Stimulated activated CD4-positive, alpha-beta T cell treated with anti-CD3 and anti-CD28 coated beads, Interleukin-4, amount 100 ng/mL, for 4 hours (primary cell): ENCODE measurements around the gene C10orf71.

Source experiments
- DNase-seq, 2 experiments: peaks; one replicate each; pipeline ENCODE4 v3.0.0-alpha.2; 2020

Gene C10orf71

DNA sequence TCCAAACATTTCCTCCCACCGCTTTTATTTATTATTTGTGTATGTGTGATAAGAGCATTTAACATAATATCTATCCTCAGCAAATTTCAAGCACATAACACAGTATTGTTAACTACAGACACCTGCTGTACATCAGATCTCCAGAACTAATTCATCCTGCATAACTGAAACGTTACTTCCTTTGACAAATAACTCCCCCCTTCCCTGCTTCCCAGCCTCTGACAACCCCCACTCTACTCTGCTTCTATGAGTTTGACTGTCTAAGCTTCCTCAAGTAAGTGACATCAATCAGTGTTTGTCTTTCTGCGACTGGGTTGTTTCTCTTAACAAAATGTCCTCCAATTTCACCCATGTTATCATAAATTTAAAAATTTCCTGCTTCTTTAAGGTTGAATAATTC is 22.1 kb downstream of the C10orf71 start:
- no peak for DNase-seq

GRCh38 chr10:49322371-49323170 is 23.6 kb downstream of the C10orf71 start:
- DNase-seq, result no peak

- no peak for DNase-seq
Measured at GRCh38 chr10:49323171-49323895, 24.4 kb downstream of the C10orf71 start.

DNA sequence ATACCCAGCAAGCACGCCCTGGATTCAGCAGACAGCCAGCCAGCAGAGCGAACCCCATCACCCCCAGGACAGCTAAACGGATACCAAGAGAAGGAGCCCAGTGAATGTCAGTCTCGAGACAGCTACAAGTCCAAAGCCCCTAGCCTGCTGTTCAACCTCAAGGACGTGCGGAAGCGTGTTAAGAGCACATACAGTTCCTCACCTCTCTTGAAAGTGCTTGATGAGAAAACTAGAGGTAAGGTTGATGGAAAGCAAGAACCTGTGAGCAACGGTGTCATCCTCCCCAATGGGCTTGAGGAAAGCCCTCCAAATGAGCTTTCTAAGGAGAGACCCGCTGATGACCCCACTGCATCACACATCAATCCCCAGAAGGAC is 24.9 kb downstream of the C10orf71 start:
- DNase-seq, result no peak

- no peak for DNase-seq
Measured at GRCh38 chr10:49324711-49325110, 25.7 kb downstream of the C10orf71 start.

GRCh38 chr10:49325131-49325915 is 26.4 kb downstream of the C10orf71 start:
- no peak for DNase-seq

DNA sequence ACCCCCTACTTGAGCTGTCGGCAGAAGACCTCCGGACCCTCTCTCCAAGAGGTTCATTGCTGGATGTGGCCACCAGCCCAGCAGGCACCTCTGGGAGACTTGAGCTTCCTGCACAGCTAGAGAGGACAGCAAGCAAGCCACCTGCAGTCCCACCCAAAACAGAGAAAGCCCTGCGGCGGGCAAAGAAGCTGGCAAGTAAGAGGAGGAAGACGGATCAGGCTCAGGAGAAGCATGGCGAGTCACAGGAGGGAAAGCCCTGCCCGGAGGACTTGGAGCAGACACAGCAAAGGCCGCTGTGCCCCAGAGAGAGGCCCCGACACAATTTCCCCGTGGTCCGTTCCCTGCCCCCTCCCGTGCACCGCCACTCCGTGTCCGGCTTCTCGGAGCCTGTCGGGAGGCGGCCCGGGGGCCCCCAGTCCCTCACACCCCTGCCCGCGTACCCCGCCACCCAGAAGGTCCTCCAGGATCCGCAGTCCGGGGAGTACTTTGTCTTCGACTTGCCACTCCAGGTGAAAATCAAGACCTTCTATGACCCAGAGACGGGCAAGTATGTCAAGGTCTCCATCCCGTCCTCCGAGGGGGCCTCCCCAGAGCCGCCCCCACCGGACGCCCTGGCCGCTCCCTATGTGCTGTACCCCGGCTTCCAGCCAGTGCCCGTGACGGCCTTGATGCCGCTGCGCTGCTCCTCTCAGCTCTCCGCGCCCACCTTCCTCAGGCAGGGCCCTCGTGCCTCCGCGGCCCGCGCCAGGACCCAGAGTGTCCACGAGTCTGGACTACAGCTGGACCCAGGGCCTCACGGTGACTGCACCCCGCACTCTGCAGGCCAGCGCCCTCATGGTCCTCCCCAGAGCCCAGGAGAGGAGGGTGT is 27.2 kb downstream of the C10orf71 start:
- DNase-seq, result no peak

- no peak for DNase-seq
Measured at GRCh38 chr10:49327036-49327813, 28.3 kb downstream of the C10orf71 start.

GRCh38 chr10:49328401-49329145 is 29.6 kb downstream of the C10orf71 start:
- no peak for DNase-seq

- no peak for DNase-seq
Measured at GRCh38 chr10:49329146-49329505, 30.2 kb downstream of the C10orf71 start.

- no peak for DNase-seq
Measured at GRCh38 chr10:49330127-49330665, 31.2 kb downstream of the C10orf71 start.

DNA sequence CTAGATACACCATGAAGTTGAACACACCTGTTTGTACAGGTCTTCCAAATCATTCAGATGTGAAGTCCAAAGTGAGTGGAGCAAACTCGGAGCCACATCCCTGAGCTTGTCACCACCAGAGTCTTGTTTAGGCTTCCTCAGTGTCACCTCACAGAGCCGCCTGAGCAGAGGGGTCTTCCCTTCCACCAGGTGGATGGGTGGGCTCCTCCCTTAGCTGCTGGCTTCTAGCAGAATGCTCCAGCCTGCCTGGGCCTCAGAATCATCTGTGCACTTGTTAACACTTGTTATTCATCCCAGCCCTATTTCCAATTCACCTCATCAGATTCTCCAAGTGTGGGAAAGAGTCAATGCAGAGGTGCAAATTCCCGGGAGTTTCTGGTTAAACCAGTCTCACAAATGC is 32.5 kb downstream of the C10orf71 start:
- DNase-seq, result no peak

DNA sequence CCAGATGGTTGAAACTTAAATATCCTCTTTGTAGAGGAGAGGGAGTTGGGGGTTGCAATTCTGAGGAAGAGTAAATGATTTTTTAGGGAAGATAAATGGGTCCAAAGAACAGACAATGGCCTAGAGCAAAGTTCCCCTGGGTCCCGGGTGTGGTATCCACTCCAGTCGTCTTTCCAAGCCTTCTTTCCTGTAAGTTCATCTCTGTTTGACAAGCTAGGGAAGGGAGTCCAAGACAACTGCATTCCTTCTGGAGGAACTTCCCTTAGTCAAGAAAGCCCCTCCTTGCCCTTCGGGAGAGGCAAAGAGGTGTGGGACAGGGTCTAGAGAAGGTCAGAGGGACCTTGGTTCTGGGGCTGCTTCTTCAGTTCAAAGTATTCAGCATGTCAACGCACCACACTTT is 33.4 kb downstream of the C10orf71 start:
- no peak for DNase-seq

GRCh38 chr10:49332768-49333167 is 33.8 kb downstream of the C10orf71 start:
- no peak for DNase-seq

DNA sequence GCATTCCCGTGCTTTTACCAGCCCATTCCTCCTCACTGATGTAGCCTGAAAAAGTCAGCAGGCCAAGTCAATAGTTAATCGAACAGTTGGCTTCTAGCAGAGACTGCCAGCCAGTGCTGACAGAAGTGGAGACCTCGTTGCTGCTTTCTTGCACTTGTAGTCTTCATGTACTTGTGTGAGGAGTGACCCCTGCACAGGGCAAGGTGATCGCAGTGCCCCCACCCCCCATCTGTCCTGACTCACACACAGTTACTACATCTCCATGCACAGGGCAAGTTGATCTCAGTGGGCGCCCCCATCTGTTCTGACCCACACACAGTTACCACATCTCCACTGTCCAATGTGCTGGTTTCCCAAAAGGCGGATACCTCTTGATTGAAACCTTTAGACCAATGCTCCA is 34.2 kb downstream of the C10orf71 start:
- DNase-seq, result no peak

GRCh38 chr10:49334964-49335363 is 36.0 kb downstream of the C10orf71 start:
- no peak for DNase-seq

GRCh38 chr10:49335364-49335972 is 36.5 kb downstream of the C10orf71 start:
- DNase-seq, result no peak

DNA sequence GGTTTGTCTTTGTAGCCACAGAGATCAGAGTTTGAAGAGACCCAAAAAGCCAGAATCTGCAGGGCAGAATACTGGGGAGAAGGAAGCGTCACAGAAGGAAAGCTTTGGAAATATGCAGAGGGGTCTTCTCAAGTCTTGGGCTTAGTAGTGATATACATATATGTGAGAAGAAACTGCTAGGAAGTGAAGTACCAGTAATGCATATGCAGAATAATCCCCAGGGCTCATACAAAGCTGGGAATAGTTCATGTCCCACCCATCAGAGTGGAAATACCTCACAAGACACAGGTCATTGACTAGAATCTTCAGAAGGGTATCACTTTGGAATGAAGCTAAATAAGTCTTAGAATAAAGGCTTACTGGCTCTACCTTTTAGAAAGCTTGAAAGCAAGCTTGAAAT is 39.6 kb downstream of the C10orf71 start:
- DNase-seq, result no peak

- no peak for DNase-seq
Measured at GRCh38 chr10:49344840-49345239, 45.9 kb downstream of the C10orf71 start.

- DNase-seq, result no peak
Measured at GRCh38 chr10:49347342-49347741, 48.4 kb downstream of the C10orf71 start.
